SJCRH30 (cell line): ENCODE results near the gene TM4SF5. TPM values are rescaled to one million over a fixed set of nuclear protein-coding genes. Genes with fewer than 3 reads are reported as not detected.

ENCODE experiments used
- DNase-seq, 2 experiments: peaks; one replicate each; pipeline ENCODE4 v3.0.0-alpha.2; 2015 to 2020
- H3K27ac ChIP-seq: fragments of 250-450 bp; sonication (Bioruptor Pico); 2 replicates; pipeline ENCODE4 v1.5.1; 2020; ENCODE audit warnings: mild to moderate bottlenecking, moderate library complexity
- H3K27me3 ChIP-seq: fragments of 250-450 bp; sonication (Bioruptor Pico); 2 replicates; pipeline ENCODE4 v1.5.1; 2020; ENCODE audit warnings: mild to moderate bottlenecking, moderate library complexity
- H3K36me3 ChIP-seq: fragments of 250-450 bp; sonication (Bioruptor Pico); 2 replicates; pipeline ENCODE4 v1.5.1; 2020; ENCODE audit warnings: mild to moderate bottlenecking, moderate library complexity
- H3K4me1 ChIP-seq: fragments of 250-450 bp; sonication (Bioruptor Pico); 2 replicates; pipeline ENCODE4 v1.5.1; 2020; ENCODE audit warnings: mild to moderate bottlenecking, moderate library complexity
- H3K4me3 ChIP-seq: fragments of 250-450 bp; sonication (Bioruptor Pico); 2 replicates; pipeline ENCODE4 v1.5.1; 2020; ENCODE audit warnings: mild to moderate bottlenecking, moderate library complexity
- H3K9me3 ChIP-seq: fragments of 250-450 bp; sonication (Bioruptor Pico); replicated peaks from 2 replicates; pipeline ENCODE4 v1.5.1; 2020; ENCODE audit warnings: mild to moderate bottlenecking, moderate library complexity
- total RNA-seq: library from RNA; depleted of rRNA; stranded (reverse); fragments of >200 nt; shearing (Covaris generic); gene quantifications from 2 replicates; pipeline ENCODE4 v1.2.3, GENCODE V29; 2014

The TM4SF5 gene
- total RNA-seq, 1 experiment from 2014 or later = not detected

GRCh38 chr17:4772235-4772613 is 538 bp downstream of the TM4SF5 start:
- H3K9me3 ChIP-seq = no peaks in the 10 kb centered on the region
- peak in 1 of 2 experiments; percentile 26 for DNase-seq
- no peak overlapping the region for H3K4me3 ChIP-seq
- H3K27me3 ChIP-seq = no peaks in the 10 kb centered on the region
- H3K27ac ChIP-seq = no peak overlapping the region
- no peaks in the 10 kb centered on the region for H3K36me3 ChIP-seq
- no peaks in the 10 kb centered on the region for H3K4me1 ChIP-seq

- no peak overlapping the region for H3K4me3 ChIP-seq
- DNase-seq = no peak
- H3K27ac ChIP-seq = no peak overlapping the region
- no peaks in the 10 kb centered on the region for H3K27me3 ChIP-seq
- no peaks in the 10 kb centered on the region for H3K4me1 ChIP-seq
- no peaks in the 10 kb centered on the region for H3K36me3 ChIP-seq
- H3K9me3 ChIP-seq = no peaks in the 10 kb centered on the region
Measured at GRCh38 chr17:4777969-4778760, 6.5 kb downstream of the TM4SF5 start.

DNA sequence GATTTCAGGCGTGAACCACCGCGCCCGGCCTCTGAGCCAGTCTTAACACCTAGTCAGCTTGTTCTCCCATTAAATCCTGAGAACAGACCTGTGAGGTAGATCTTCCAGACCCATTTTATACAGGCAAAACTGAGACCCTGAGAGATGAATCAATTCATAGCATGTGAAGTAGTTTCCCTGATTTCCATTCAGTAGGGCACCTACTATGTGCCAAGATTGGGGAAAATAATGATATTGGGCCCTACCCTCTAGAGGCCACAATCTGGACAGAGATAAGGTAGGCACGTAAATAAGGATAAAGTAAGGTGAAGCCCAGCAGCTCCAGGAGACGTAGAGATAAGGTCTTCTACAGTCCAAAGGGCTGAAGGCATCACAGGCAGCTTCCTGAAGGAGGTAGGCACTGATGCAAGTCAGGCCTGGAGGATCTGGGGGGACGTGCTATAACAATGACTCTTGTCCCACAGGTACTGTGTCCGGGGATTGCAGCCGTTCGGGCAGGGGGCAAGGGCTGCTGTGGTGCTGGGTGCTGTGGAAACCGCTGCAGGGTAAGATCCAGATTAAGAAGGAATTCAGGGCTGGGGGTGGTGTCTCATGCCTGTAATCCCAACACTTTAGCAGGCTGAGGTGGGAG is 8.8 kb downstream of the TM4SF5 start:
- Histone ChIP-seq H3K27me3 (no peaks in the 10 kb centered on the region), H3K4me1 (no peaks in the 10 kb centered on the region), H3K4me3 (no peak overlapping the region), H3K9me3 (no peaks in the 10 kb centered on the region), H3K36me3 (no peaks in the 10 kb centered on the region), H3K27ac (no peak overlapping the region)
- DNase-seq = no peak

- Histone ChIP-seq H3K36me3 (no peaks in the 10 kb centered on the region), H3K9me3 (no peaks in the 10 kb centered on the region), H3K4me3 (no peak overlapping the region), H3K4me1 (peaks cover 8% of the 10 kb centered on the region), H3K27ac (no peak overlapping the region), H3K27me3 (no peaks in the 10 kb centered on the region)
- DNase-seq = no peak
Measured at GRCh38 chr17:4782652-4783051, 11.0 kb downstream of the TM4SF5 start.

GRCh38 chr17:4785311-4786105 is 13.8 kb downstream of the TM4SF5 start:
- H3K4me3 ChIP-seq = peak overlapping the region; percentile 37

GRCh38 chr17:4786106-4786511 is 14.4 kb downstream of the TM4SF5 start, which contains the start of gene VMO1:
Gene VMO1, minus strand, starts transcription at chr17:4786364. Its CDS starts 12 bp downstream, at chr17:4786352.
- peak; percentile 66 to 83 for DNase-seq
- Histone ChIP-seq H3K4me3 (peak within 1 kb of the TSS; percentile 37), H3K36me3 (no peaks in the 10 kb centered on the region), H3K27ac (peak within 1 kb of the TSS; percentile 25; the same call in 1 of the 2 replicates), H3K27me3 (no peaks in the 10 kb centered on the region), H3K9me3 (no peaks in the 10 kb centered on the region), H3K4me1 (peaks cover 16% of the 10 kb centered on the region)

More at GRCh38 chr17:4785311-4786105, 13.8 kb downstream of the TM4SF5 start:
- peak in 1 of 2 experiments; percentile 7 for DNase-seq
- peak overlapping the region; percentile 25; the same call in 1 of the 2 replicates for H3K27ac ChIP-seq
- H3K27me3 ChIP-seq = no peaks in the 10 kb centered on the region
- no peaks in the 10 kb centered on the region for H3K9me3 ChIP-seq
- no peaks in the 10 kb centered on the region for H3K36me3 ChIP-seq
- peaks cover 16% of the 10 kb centered on the region for H3K4me1 ChIP-seq

- Histone ChIP-seq H3K27me3 (no peaks in the 10 kb centered on the region), H3K4me3 (peak overlapping the region; percentile 37), H3K27ac (no peak overlapping the region; the same call in 1 of the 2 replicates), H3K9me3 (no peaks in the 10 kb centered on the region), H3K36me3 (no peaks in the 10 kb centered on the region), H3K4me1 (peaks cover 16% of the 10 kb centered on the region)
- no peak for DNase-seq
Measured at GRCh38 chr17:4786516-4786915, 14.8 kb downstream of the TM4SF5 start.

DNA sequence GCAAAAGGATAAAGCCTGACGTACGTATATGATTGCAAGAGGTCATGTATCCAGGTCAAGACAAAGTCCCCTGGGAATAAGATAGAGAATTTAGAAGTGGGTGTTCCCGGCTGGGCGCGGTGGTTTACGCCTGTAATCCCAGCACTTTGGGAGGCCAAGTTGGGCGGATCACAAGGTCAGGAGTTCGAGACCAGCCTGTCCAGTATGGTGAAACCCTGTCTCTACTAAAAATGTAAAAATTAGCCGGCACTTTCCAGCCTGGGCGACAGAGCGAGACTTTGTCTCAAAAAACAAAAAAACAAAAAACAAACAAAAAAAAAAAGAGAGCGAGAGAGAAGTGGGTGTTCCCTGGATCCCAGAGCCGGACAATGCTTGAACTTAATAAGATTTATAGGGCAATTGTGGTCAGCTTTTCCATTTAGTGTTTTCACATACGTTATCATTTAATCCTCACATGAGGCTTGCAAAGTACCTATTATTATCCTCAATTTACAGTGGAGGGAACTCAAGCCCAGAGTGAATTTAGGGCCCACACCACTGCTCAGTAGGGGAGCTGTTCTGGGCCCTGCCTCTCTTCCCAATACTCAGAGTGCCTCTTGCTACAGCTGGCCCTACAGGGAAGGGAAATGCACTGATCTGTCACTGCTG is 16.6 kb downstream of the TM4SF5 start:
- Histone ChIP-seq H3K36me3 (no peaks in the 10 kb centered on the region), H3K9me3 (no peaks in the 10 kb centered on the region), H3K4me1 (peaks cover 16% of the 10 kb centered on the region), H3K27me3 (no peaks in the 10 kb centered on the region), H3K27ac (no peak overlapping the region), H3K4me3 (no peak overlapping the region)
- no peak for DNase-seq

- Histone ChIP-seq H3K27ac (peak within 1 kb of the TSS; percentile 57; the same call in 1 of the 2 replicates), H3K9me3 (no peaks in the 10 kb centered on the region)
Measured at GRCh38 chr17:4788807-4789700, 17.4 kb downstream of the TM4SF5 start, which contains the start of gene GLTPD2. Gene GLTPD2, plus strand, starts transcription at chr17:4788964. Its CDS starts 48 bp downstream, at chr17:4789012.

DNA sequence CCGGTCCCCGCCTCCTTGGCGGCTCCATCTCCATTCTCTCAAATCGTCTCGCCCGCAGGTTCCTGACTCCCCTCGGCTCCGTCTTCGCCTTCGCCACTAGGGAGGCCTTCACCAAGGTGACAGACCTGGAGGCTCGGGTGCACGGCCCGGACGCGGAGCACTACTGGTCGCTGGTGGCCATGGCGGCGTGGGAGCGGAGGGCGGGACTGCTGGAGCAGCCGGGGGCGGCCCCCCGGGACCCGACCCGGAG is 17.9 kb downstream of the TM4SF5 start:
- Histone ChIP-seq H3K27ac (peak overlapping the region; percentile 57; the same call in 1 of the 2 replicates), H3K36me3 (no peaks in the 10 kb centered on the region), H3K4me1 (peaks cover 16% of the 10 kb centered on the region), H3K9me3 (no peaks in the 10 kb centered on the region), H3K27me3 (no peaks in the 10 kb centered on the region), H3K4me3 (peak overlapping the region; percentile 71)
- DNase-seq = no peak

More at GRCh38 chr17:4788807-4789700, 17.4 kb downstream of the TM4SF5 start, which contains the start of gene GLTPD2:
- no peak for DNase-seq
- H3K4me1 ChIP-seq = peaks cover 16% of the 10 kb centered on the region
- no peaks in the 10 kb centered on the region for H3K27me3 ChIP-seq
- H3K36me3 ChIP-seq = no peaks in the 10 kb centered on the region
- peak within 1 kb of the TSS; percentile 71 for H3K4me3 ChIP-seq

DNA sequence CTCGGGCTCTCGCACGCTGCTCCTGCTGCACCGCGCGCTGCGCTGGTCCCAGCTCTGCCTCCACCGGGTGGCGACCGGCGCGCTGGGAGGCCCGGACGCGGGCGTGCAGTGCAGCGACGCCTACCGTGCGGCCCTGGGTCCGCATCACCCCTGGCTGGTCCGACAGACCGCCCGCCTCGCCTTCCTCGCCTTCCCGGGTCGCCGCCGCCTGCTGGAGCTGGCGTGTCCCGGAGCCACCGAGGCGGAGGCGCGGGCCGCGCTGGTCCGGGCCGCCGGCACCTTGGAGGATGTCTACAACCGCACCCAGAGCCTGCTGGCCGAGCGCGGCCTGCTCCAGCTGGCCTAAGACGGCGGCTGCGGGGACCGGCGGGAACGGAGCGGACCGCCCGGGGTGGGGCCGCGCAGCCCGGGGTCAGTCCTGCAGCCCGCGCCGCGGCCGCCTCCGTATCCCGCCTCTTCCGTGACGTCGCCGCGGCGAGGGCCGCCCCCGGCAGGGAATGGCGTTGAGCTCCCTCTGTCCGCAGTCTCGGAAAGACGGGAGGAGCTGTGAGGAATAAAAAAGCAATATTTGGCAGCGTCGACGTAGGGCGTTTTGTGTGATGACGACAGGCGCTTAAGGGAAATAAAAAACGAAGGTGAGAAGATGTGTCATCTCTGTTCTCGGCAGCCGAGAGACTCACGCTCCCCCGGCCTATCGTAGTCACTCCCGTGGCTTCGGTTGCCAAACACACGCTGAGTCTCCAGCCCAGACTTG is 18.4 kb downstream of the TM4SF5 start:
- Histone ChIP-seq H3K27ac (peak overlapping the region; percentile 57; the same call in 1 of the 2 replicates), H3K4me1 (peaks cover 16% of the 10 kb centered on the region), H3K9me3 (no peaks in the 10 kb centered on the region), H3K36me3 (no peaks in the 10 kb centered on the region), H3K27me3 (no peaks in the 10 kb centered on the region), H3K4me3 (peak overlapping the region; percentile 71)
- peak; percentile 70 to 71 for DNase-seq

DNA sequence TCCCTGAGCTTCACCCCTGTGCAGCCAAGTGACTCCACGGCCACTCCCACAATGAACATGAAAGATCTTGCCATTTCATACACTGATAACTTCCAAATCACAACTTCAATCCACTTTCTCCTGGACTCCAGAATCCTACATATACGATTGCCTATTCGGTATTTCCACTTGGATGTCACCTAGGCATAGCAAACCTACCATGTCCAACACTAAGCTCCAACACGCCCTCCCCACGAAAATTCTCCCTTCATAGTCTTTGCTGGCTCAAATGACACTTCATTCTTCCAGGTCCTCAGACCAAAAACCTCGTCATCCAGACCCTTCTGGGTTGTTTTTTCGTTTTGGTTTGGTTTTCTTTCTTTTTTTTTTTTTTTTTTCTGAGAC is 19.0 kb downstream of the TM4SF5 start:
- DNase-seq = no peak
- Histone ChIP-seq H3K36me3 (no peaks in the 10 kb centered on the region), H3K4me1 (peaks cover 16% of the 10 kb centered on the region), H3K4me3 (peak overlapping the region; percentile 71), H3K9me3 (no peaks in the 10 kb centered on the region), H3K27ac (no peak overlapping the region), H3K27me3 (no peaks in the 10 kb centered on the region)

DNA sequence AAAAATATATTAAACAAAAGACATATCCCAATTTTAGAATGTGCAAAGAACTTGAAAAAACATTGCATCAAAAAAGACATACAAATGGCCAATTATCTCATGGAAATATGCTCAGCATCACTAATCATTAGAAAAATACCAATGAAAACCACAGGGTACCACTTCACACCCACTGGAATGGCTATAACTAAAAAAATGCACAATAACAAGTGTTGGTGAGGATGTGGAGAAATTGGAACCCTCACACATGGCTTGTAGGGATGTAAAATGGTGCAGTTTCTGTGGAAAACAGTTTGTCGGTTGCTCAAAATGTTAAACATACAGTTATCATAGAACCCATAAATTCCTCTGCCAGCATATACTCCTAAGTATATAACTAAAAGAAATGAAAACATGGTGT is 23.5 kb downstream of the TM4SF5 start:
- Histone ChIP-seq H3K36me3 (no peaks in the 10 kb centered on the region), H3K27ac (no peak overlapping the region), H3K9me3 (no peaks in the 10 kb centered on the region), H3K4me3 (no peak overlapping the region), H3K27me3 (no peaks in the 10 kb centered on the region), H3K4me1 (no peaks in the 10 kb centered on the region)
- no peak for DNase-seq
